ENCODE measurements around the gene TP53TG3C.
"Not testable (repeated sequence)": the region's sequence is repeated elsewhere in the genome, so short reads cannot be mapped to it uniquely, and the experiment has no call there.

The TP53TG3C gene

GRCh38 chr16:33193926-33194325 lies at the start of gene TP53TG3C:
Gene TP53TG3C (plus strand): TSS chr16:33194226. CDS start chr16:33194294, 68 bp downstream.
- not testable (repeated sequence) for DNase-seq (ENCODE audit: low read depth)

All from T-helper 22 cell (primary cell).